ENCODE measurements around the gene HUWE1.

- no peak for TF ChIP-seq RAD21 (conservative IDR thresholded peaks at IDR 0.05 in 1 of 2, IDR thresholded peaks at IDR 0.05 in 1 of 2)
- TF ChIP-seq, protein P1, sequence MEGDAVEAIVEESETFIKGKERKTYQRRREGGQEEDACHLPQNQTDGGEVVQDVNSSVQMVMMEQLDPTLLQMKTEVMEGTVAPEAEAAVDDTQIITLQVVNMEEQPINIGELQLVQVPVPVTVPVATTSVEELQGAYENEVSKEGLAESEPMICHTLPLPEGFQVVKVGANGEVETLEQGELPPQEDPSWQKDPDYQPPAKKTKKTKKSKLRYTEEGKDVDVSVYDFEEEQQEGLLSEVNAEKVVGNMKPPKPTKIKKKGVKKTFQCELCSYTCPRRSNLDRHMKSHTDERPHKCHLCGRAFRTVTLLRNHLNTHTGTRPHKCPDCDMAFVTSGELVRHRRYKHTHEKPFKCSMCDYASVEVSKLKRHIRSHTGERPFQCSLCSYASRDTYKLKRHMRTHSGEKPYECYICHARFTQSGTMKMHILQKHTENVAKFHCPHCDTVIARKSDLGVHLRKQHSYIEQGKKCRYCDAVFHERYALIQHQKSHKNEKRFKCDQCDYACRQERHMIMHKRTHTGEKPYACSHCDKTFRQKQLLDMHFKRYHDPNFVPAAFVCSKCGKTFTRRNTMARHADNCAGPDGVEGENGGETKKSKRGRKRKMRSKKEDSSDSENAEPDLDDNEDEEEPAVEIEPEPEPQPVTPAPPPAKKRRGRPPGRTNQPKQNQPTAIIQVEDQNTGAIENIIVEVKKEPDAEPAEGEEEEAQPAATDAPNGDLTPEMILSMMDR (IDR thresholded peaks at IDR 0.05) = no peak
- no peak for TF ChIP-seq REST (IDR thresholded peaks at IDR 0.05)
- TF ChIP-seq, protein P2, sequence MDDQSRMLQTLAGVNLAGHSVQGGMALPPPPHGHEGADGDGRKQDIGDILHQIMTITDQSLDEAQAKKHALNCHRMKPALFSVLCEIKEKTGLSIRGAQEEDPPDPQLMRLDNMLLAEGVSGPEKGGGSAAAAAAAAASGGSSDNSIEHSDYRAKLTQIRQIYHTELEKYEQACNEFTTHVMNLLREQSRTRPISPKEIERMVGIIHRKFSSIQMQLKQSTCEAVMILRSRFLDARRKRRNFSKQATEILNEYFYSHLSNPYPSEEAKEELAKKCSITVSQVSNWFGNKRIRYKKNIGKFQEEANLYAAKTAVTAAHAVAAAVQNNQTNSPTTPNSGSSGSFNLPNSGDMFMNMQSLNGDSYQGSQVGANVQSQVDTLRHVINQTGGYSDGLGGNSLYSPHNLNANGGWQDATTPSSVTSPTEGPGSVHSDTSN (IDR thresholded peaks at IDR 0.05) = no peak
- TF ChIP-seq ZFP36 (IDR thresholded peaks at IDR 0.05; ENCODE audit: borderline replicate concordance, partially characterized antibody) = no peak
- TF ChIP-seq POLR2AphosphoS2 (conservative IDR thresholded peaks at IDR 0.05; ENCODE audit: low read length) = no peak
- TF ChIP-seq MAZ (IDR thresholded peaks at IDR 0.05; ENCODE audit: borderline replicate concordance, low read depth, low read length) = no peak
- TF ChIP-seq, protein P3, sequence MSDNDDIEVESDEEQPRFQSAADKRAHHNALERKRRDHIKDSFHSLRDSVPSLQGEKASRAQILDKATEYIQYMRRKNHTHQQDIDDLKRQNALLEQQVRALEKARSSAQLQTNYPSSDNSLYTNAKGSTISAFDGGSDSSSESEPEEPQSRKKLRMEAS (IDR thresholded peaks at IDR 0.05) = no peak
- no peak for TF ChIP-seq EHMT2 (IDR thresholded peaks at IDR 0.05; ENCODE audit: low read depth)
- TF ChIP-seq ESRRA (IDR thresholded peaks at IDR 0.05; ENCODE audit: borderline replicate concordance, low read length) = no peak
- no peak for TF ChIP-seq NR3C1 (IDR thresholded peaks at IDR 0.05)
- TF ChIP-seq CHD2 (IDR thresholded peaks at IDR 0.05; ENCODE audit: low read length, partially characterized antibody) = no peak
- no peak for TF ChIP-seq POLR2A (IDR thresholded peaks at IDR 0.05; ENCODE audit: low read length)
- TF ChIP-seq CEBPB (IDR thresholded peaks at IDR 0.05) = no peak
Observed at GRCh38 chrX:53583571-53583970, 102.9 kb downstream of the HUWE1 start.
